NCI-H2171 treated with DMSO at 0.1 percent for 48 hours (cell line): ENCODE measurements around the gene SLC16A1.
"Not testable (repeated sequence)": the region's sequence is repeated elsewhere in the genome, so short reads cannot be mapped to it uniquely, and the experiment has no call there.

Experiments
- DNase-seq: peaks from one replicate; lab custom pipeline; 2025; lab: John Stamatoyannopoulos, UW

SLC16A1 gene

GRCh38 chr1:112971006-112971405 lies 15.0 kb upstream of the SLC16A1 start:
- no peak for DNase-seq

- DNase-seq: no peak
Observed at GRCh38 chr1:112964347-112964746, 8.4 kb upstream of the SLC16A1 start.

GRCh38 chr1:112961072-112961471 lies 5.1 kb upstream of the SLC16A1 start:
- no peak for DNase-seq

GRCh38 chr1:112960384-112960783 lies 4.4 kb upstream of the SLC16A1 start:
- DNase-seq: no peak

- not testable (repeated sequence) for DNase-seq
Observed at GRCh38 chr1:112958236-112958635, 2.2 kb upstream of the SLC16A1 start.

GRCh38 chr1:112957133-112957812 lies 1.3 kb upstream of the SLC16A1 start:
- peak; percentile 77 for DNase-seq

- DNase-seq: no peak
Observed at GRCh38 chr1:112956544-112957132, 642 bp upstream of the SLC16A1 start.

- peak; percentile 73 for DNase-seq
Observed at GRCh38 chr1:112954945-112955772, 837 bp downstream of the SLC16A1 start.

- no peak for DNase-seq
Observed at GRCh38 chr1:112954017-112954650, 1.9 kb downstream of the SLC16A1 start.

- no peak for DNase-seq
Observed at GRCh38 chr1:112950426-112950825, 5.6 kb downstream of the SLC16A1 start.

GRCh38 chr1:112946683-112947082 lies 9.3 kb downstream of the SLC16A1 start:
- DNase-seq: no peak

- DNase-seq: no peak
Observed at GRCh38 chr1:112939810-112940209, 16.2 kb downstream of the SLC16A1 start.

- no peak for DNase-seq
Observed at GRCh38 chr1:112938210-112938609, 17.8 kb downstream of the SLC16A1 start.

GRCh38 chr1:112937495-112937894 lies 18.5 kb downstream of the SLC16A1 start:
- DNase-seq: no peak

GRCh38 chr1:112937070-112937469 lies 18.9 kb downstream of the SLC16A1 start:
- DNase-seq: no peak

- DNase-seq: no peak
Observed at GRCh38 chr1:112935461-112936111, 20.4 kb downstream of the SLC16A1 start.

- DNase-seq: no peak
Observed at GRCh38 chr1:112934577-112934976, 21.4 kb downstream of the SLC16A1 start.

- no peak for DNase-seq
Observed at GRCh38 chr1:112933820-112934571, 22.0 kb downstream of the SLC16A1 start.

- no peak for DNase-seq
Observed at GRCh38 chr1:112929979-112930378, 26.0 kb downstream of the SLC16A1 start.

GRCh38 chr1:112927462-112927990 lies 28.5 kb downstream of the SLC16A1 start:
- no peak for DNase-seq

- no peak for DNase-seq
Observed at GRCh38 chr1:112926858-112927257, 29.1 kb downstream of the SLC16A1 start.
